Trophoblast cell (in vitro differentiated cells and primary cell): Measurements from ENCODE around the gene ADORA1.

Experiments used
- DNase-seq, 2 donors: peaks; one replicate each; pipeline ENCODE4 v3.0.0-alpha.2; 2016
- H2AFZ ChIP-seq: 2 replicates; pipeline ENCODE4 v1.6.1; 2013; ENCODE audit warnings: low read length, moderate library complexity, mild to moderate bottlenecking; ENCODE audit not compliant: insufficient read depth, poor library complexity
- H2AK5ac ChIP-seq: 2 replicates; pipeline ENCODE4 v1.6.1; 2013; ENCODE audit warnings: mild to moderate bottlenecking, low read length
- H2BK120ac ChIP-seq: 2 replicates; pipeline ENCODE4 v1.6.1; 2013; ENCODE audit warnings: low read length, mild to moderate bottlenecking, moderate library complexity; ENCODE audit not compliant: insufficient read depth, poor library complexity
- H2BK12ac ChIP-seq: 2 replicates; pipeline ENCODE4 v1.6.1; 2013; ENCODE audit warnings: mild to moderate bottlenecking, low read length, moderate library complexity
- H2BK5ac ChIP-seq: 2 replicates; pipeline ENCODE4 v1.6.1; 2013; ENCODE audit warnings: low read length, low read depth, moderate library complexity, mild to moderate bottlenecking; ENCODE audit not compliant: poor library complexity
- H3K14ac ChIP-seq: 2 replicates; pipeline ENCODE4 v1.6.1; 2013; ENCODE audit warnings: mild to moderate bottlenecking, low read length
- H3K18ac ChIP-seq: 2 replicates; pipeline ENCODE4 v1.6.1; 2013; ENCODE audit warnings: mild to moderate bottlenecking, low read length
- H3K23ac ChIP-seq: 2 replicates; pipeline ENCODE4 v1.6.1; 2013; ENCODE audit warnings: low read length
- H3K27ac ChIP-seq: 2 replicates; pipeline ENCODE4 v1.5.1; 2013; ENCODE audit warnings: low read depth, mild to moderate bottlenecking, inconsistent platforms, low read length, moderate library complexity
- H3K27me3 ChIP-seq: 2 replicates; pipeline ENCODE4 v1.6.1; 2013; ENCODE audit warnings: inconsistent platforms, mild to moderate bottlenecking, low read length, moderate library complexity; ENCODE audit not compliant: insufficient read depth
- H3K36me3 ChIP-seq, 2 experiments: 1 replicate in 1 of 2; 2 replicates in 1 of 2; pipeline ENCODE4 v1.6.1; 2013; ENCODE audit warnings: low read length in 2 of 2, mild to moderate bottlenecking in 2 of 2, moderate library complexity in 1 of 2; ENCODE audit not compliant: insufficient read depth in 2 of 2, control insufficient read depth in 1 of 2
- H3K4ac ChIP-seq: 2 replicates; pipeline ENCODE4 v1.6.1; 2013; ENCODE audit warnings: low read depth, mild to moderate bottlenecking, low read length, moderate library complexity
- H3K4me1 ChIP-seq, 2 experiments: 1 replicate in 1 of 2; 2 replicates in 1 of 2; pipeline ENCODE4 v1.6.1; 2013; ENCODE audit warnings: low read length in 2 of 2, mild to moderate bottlenecking in 2 of 2, moderate library complexity in 1 of 2; ENCODE audit not compliant: insufficient read depth in 2 of 2, control insufficient read depth in 1 of 2
- H3K4me2 ChIP-seq: 2 replicates; pipeline ENCODE4 v1.6.1; 2013; ENCODE audit warnings: inconsistent platforms, mild to moderate bottlenecking, low read length, moderate library complexity
- H3K4me3 ChIP-seq: 2 replicates; pipeline ENCODE4 v1.5.1; 2013; ENCODE audit warnings: mild to moderate bottlenecking, low read depth, low read length, inconsistent platforms
- H3K79me1 ChIP-seq: one replicate; pipeline ENCODE4 v1.6.1; 2013; ENCODE audit warnings: low read length
- H3K79me2 ChIP-seq: 2 replicates; pipeline ENCODE4 v1.6.1; 2013; ENCODE audit warnings: low read length, mild to moderate bottlenecking; ENCODE audit not compliant: control insufficient read depth, insufficient read depth, poor library complexity
- H3K9ac ChIP-seq: 2 replicates; pipeline ENCODE4 v1.6.1; 2013; ENCODE audit warnings: mild to moderate bottlenecking, low read length
- H3K9me3 ChIP-seq: 2 replicates; pipeline ENCODE4 v1.6.1; 2013; ENCODE audit warnings: low read depth, mild to moderate bottlenecking, control low read depth, inconsistent platforms, low read length; ENCODE audit not compliant: insufficient read depth
- H4K12ac ChIP-seq: 2 replicates; pipeline ENCODE4 v1.6.1; 2013; ENCODE audit warnings: low read depth, mild to moderate bottlenecking, low read length, moderate library complexity
- H4K8ac ChIP-seq: 2 replicates; pipeline ENCODE4 v1.6.1; 2013; ENCODE audit warnings: low read depth, mild to moderate bottlenecking, low read length, moderate library complexity
- H4K91ac ChIP-seq: one replicate; pipeline ENCODE4 v1.6.1; 2013; ENCODE audit warnings: low read depth, mild to moderate bottlenecking, low read length, moderate library complexity
- WGBS: extraction: QIAGEN DNeasy Blood & Tissue Kit; methylation state at CpG from one replicate; pipeline ENCODE4 v1.1.7; 2013; ENCODE audit warnings: missing lambda C conversion rate; ENCODE audit not compliant: insufficient read length, insufficient coverage; ENCODE audit errors: extremely low coverage; 5-methylcytosine and 5-hydroxymethylcytosine counted together

ADORA1 gene

GRCh38 chr1:203207751-203208150 lies 80.2 kb downstream of the ADORA1 start:
- H3K4ac ChIP-seq = no peak overlapping the region
- no CpG with 5 or more reads among the region's 2 CpGs for WGBS
- peaks cover 0 to 5% of the 10 kb centered on the region in 2 experiments for H3K4me1 ChIP-seq
- H3K4me2 ChIP-seq = no peak overlapping the region
- no peak overlapping the region for H2BK12ac ChIP-seq
- no peak overlapping the region for H4K8ac ChIP-seq
- no peak overlapping the region for H4K91ac ChIP-seq
- H2AFZ ChIP-seq = no peak overlapping the region
- H3K9ac ChIP-seq = no peak overlapping the region
- H2BK120ac ChIP-seq = no peak overlapping the region
- no peaks in the 10 kb centered on the region for H3K79me2 ChIP-seq
- no peaks in the 10 kb centered on the region for H3K79me1 ChIP-seq
- no peak overlapping the region for H3K18ac ChIP-seq
- H4K12ac ChIP-seq = no peak overlapping the region
- H2AK5ac ChIP-seq = no peak overlapping the region
- no peak for DNase-seq
- no peaks in the 10 kb centered on the region for H3K36me3 ChIP-seq
- H3K23ac ChIP-seq = no peak overlapping the region
- H3K4me3 ChIP-seq = no peak overlapping the region
- H2BK5ac ChIP-seq = no peak overlapping the region
- no peak overlapping the region for H3K14ac ChIP-seq
- no peak overlapping the region for H3K27ac ChIP-seq
- no peaks in the 10 kb centered on the region for H3K27me3 ChIP-seq
- H3K9me3 ChIP-seq = peaks cover 3% of the 10 kb centered on the region

- H3K18ac ChIP-seq = no peak overlapping the region
- peaks cover 0 to 5% of the 10 kb centered on the region in 2 experiments for H3K4me1 ChIP-seq
- no peak overlapping the region for H2BK12ac ChIP-seq
- no peak overlapping the region for H2AFZ ChIP-seq
- H3K9me3 ChIP-seq = peaks cover 3% of the 10 kb centered on the region
- H3K36me3 ChIP-seq = no peaks in the 10 kb centered on the region
- no peak overlapping the region for H3K27ac ChIP-seq
- no peak overlapping the region for H4K12ac ChIP-seq
- no peak overlapping the region for H3K23ac ChIP-seq
- no peak overlapping the region for H2AK5ac ChIP-seq
- no peak overlapping the region for H4K91ac ChIP-seq
- H3K14ac ChIP-seq = no peak overlapping the region
- H3K79me1 ChIP-seq = no peaks in the 10 kb centered on the region
- H3K4me2 ChIP-seq = no peak overlapping the region
- no peak overlapping the region for H3K4me3 ChIP-seq
- no peak overlapping the region for H4K8ac ChIP-seq
- no peak overlapping the region for H2BK5ac ChIP-seq
- WGBS = no CpG with 5 or more reads among the region's 1 CpG
- no peak overlapping the region for H3K9ac ChIP-seq
- H2BK120ac ChIP-seq = no peak overlapping the region
- no peaks in the 10 kb centered on the region for H3K27me3 ChIP-seq
- no peak overlapping the region for H3K4ac ChIP-seq
- no peak for DNase-seq
- no peaks in the 10 kb centered on the region for H3K79me2 ChIP-seq
These were observed 80.7 kb downstream of the ADORA1 start for GRCh38 chr1:203208181-203208580.

GRCh38 chr1:203210350-203210749 lies 82.8 kb downstream of the ADORA1 start:
- no peak overlapping the region for H4K8ac ChIP-seq

GRCh38 chr1:203210988-203211387 lies 83.5 kb downstream of the ADORA1 start:
- Histone ChIP-seq H2BK120ac (no peak overlapping the region), H3K36me3 (no peaks in the 10 kb centered on the region), H3K79me2 (no peaks in the 10 kb centered on the region), H2BK12ac (no peak overlapping the region), H3K27me3 (no peaks in the 10 kb centered on the region), H3K18ac (no peak overlapping the region), H3K9me3 (no peaks in the 10 kb centered on the region), H3K4ac (no peak overlapping the region), H2AK5ac (no peak overlapping the region), H2BK5ac (no peak overlapping the region), H4K8ac (no peak overlapping the region), H3K27ac (no peak overlapping the region), H3K4me2 (no peak overlapping the region), H3K79me1 (no peaks in the 10 kb centered on the region), H3K4me3 (no peak overlapping the region), H3K4me1 (peaks cover 0 to 2% of the 10 kb centered on the region in 2 experiments), H2AFZ (no peak overlapping the region), H3K9ac (no peak overlapping the region), H4K91ac (no peak overlapping the region), H3K23ac (no peak overlapping the region), H4K12ac (no peak overlapping the region), H3K14ac (no peak overlapping the region)
- DNase-seq = no peak

More at GRCh38 chr1:203210350-203210749, 82.8 kb downstream of the ADORA1 start:
- H4K91ac ChIP-seq = no peak overlapping the region
- no peak overlapping the region for H4K12ac ChIP-seq
- no peak overlapping the region for H2BK12ac ChIP-seq
- H3K4me3 ChIP-seq = no peak overlapping the region
- no peak overlapping the region for H3K9ac ChIP-seq
- no peak overlapping the region for H3K27ac ChIP-seq
- no peaks in the 10 kb centered on the region for H3K9me3 ChIP-seq
- H2BK5ac ChIP-seq = no peak overlapping the region
- H3K79me2 ChIP-seq = no peaks in the 10 kb centered on the region
- no peak overlapping the region for H2BK120ac ChIP-seq
- no peak overlapping the region for H2AK5ac ChIP-seq
- peaks cover 0 to 5% of the 10 kb centered on the region in 2 experiments for H3K4me1 ChIP-seq
- no peaks in the 10 kb centered on the region for H3K36me3 ChIP-seq
- H3K23ac ChIP-seq = no peak overlapping the region
- no peak overlapping the region for H2AFZ ChIP-seq
- H3K14ac ChIP-seq = no peak overlapping the region
- no peak overlapping the region for H3K18ac ChIP-seq
- H3K4me2 ChIP-seq = no peak overlapping the region
- no peaks in the 10 kb centered on the region for H3K27me3 ChIP-seq
- H3K4ac ChIP-seq = no peak overlapping the region
- DNase-seq = no peak
- no peaks in the 10 kb centered on the region for H3K79me1 ChIP-seq
